DND-41 (cell line): ENCODE measurements around the gene MPV17L2.
A peak's percentile ranks its signal among the peaks of the same experiment; 100 is the strongest.

Source experiments
- ATAC-seq: fragments of 200-7000 bp; cut with Tn5 transposase; 3 replicates; pipeline ENCODE4 v1.9.1; 2021; ENCODE audit warnings: low read depth; ENCODE audit not compliant: insufficient read depth
- DNase-seq: peaks from one replicate; pipeline ENCODE4 v3.0.0-alpha.2; 2020
- H2AFZ ChIP-seq: 2 replicates; pipeline ENCODE4 v1.6.0; 2012; ENCODE audit warnings: low read depth, low read length
- H3K27ac ChIP-seq: 2 replicates; pipeline ENCODE4 v1.5.1; 2012; ENCODE audit warnings: low read length, inconsistent platforms
- H3K27me3 ChIP-seq: fragments of 200-600 bp; sonication (generic); 2 replicates; pipeline ENCODE4 v1.6.0; 2012; ENCODE audit warnings: low read length, mild to moderate bottlenecking, inconsistent platforms; ENCODE audit not compliant: insufficient read depth, poor library complexity
- H3K36me3 ChIP-seq: 2 replicates; pipeline ENCODE4 v1.5.1; 2012; ENCODE audit warnings: low read length, inconsistent platforms; ENCODE audit not compliant: insufficient read depth
- H3K4me1 ChIP-seq: 2 replicates; pipeline ENCODE4 v1.5.1; 2012; ENCODE audit warnings: mild to moderate bottlenecking, low read length; ENCODE audit not compliant: insufficient read depth
- H3K4me2 ChIP-seq: 2 replicates; pipeline ENCODE4 v1.6.0; 2012; ENCODE audit warnings: mild to moderate bottlenecking, moderate library complexity, low read length, inconsistent platforms; ENCODE audit not compliant: insufficient read depth
- H3K4me3 ChIP-seq, 2 experiments: fragments of 200-600 bp in 1 of 2; shearing (Covaris generic) in 1 of 2; 2 replicates each; pipeline ENCODE4 v1.5.1; 2012 to 2016; ENCODE audit warnings: inconsistent platforms in 2 of 2, low read length in 2 of 2, mild to moderate bottlenecking in 2 of 2, low read depth in 1 of 2, moderate library complexity in 1 of 2
- H3K79me2 ChIP-seq: 2 replicates; pipeline ENCODE4 v1.6.0; 2012; ENCODE audit warnings: low read length, inconsistent platforms; ENCODE audit not compliant: insufficient read depth
- H3K9ac ChIP-seq: 2 replicates; pipeline ENCODE4 v1.6.0; 2012; ENCODE audit warnings: low read depth, mild to moderate bottlenecking, inconsistent platforms, low read length, moderate library complexity
- H3K9me3 ChIP-seq: 2 replicates; pipeline ENCODE4 v1.5.1; 2012; ENCODE audit warnings: low read length, moderate library complexity, mild to moderate bottlenecking, inconsistent platforms; ENCODE audit not compliant: insufficient read depth, severe bottlenecking
- H4K20me1 ChIP-seq: 2 replicates; pipeline ENCODE4 v1.6.0; 2012; ENCODE audit warnings: low read length; ENCODE audit not compliant: insufficient read depth
- CTCF ChIP-seq: IDR thresholded peaks from 2 replicates; pipeline ENCODE4 v1.5.1; 2012; ENCODE audit warnings: borderline replicate concordance, low read length, moderate library complexity, mild to moderate bottlenecking; ENCODE audit not compliant: poor library complexity, severe bottlenecking; ENCODE audit errors: extremely low read depth
- EZH2 ChIP-seq: IDR thresholded peaks from 3 replicates; pipeline ENCODE4 v1.6.1; 2012; ENCODE audit warnings: borderline replicate concordance, low read depth, mild to moderate bottlenecking, moderate library complexity, low read length, inconsistent platforms; ENCODE audit not compliant: severe bottlenecking

Gene MPV17L2

GRCh38 chr19:18234194-18234593 is 41.2 kb downstream of the MPV17L2 start:
- no peak for ATAC-seq
- Histone ChIP-seq H3K4me2 (no peak overlapping the region), H2AFZ (no peak overlapping the region), H3K4me1 (no peaks in the 10 kb centered on the region), H3K4me3 (no peak overlapping the region), H3K79me2 (no peaks in the 10 kb centered on the region), H3K27ac (no peak overlapping the region), H3K27me3 (no peaks in the 10 kb centered on the region), H3K9ac (no peak overlapping the region), H3K36me3 (no peaks in the 10 kb centered on the region), H4K20me1 (peaks cover 12% of the 10 kb centered on the region; the same call in 1 of the 2 replicates), H3K9me3 (no peaks in the 10 kb centered on the region)
- no peak for DNase-seq
- TF ChIP-seq CTCF (no peak), EZH2 (no peak)

- Histone ChIP-seq H3K27ac (no peak overlapping the region), H2AFZ (no peak overlapping the region), H3K4me2 (no peak overlapping the region), H3K9ac (no peak overlapping the region), H3K9me3 (no peaks in the 10 kb centered on the region), H3K4me1 (no peaks in the 10 kb centered on the region), H3K79me2 (no peaks in the 10 kb centered on the region), H3K27me3 (no peaks in the 10 kb centered on the region), H3K36me3 (no peaks in the 10 kb centered on the region), H4K20me1 (no peaks in the 10 kb centered on the region), H3K4me3 (no peak overlapping the region)
- TF ChIP-seq CTCF (no peak), EZH2 (no peak)
- peak; percentile 57; the same call in 1 of the 3 replicates for ATAC-seq
- DNase-seq, result peak; percentile 43
Observed at GRCh38 chr19:18239303-18239702, 46.3 kb downstream of the MPV17L2 start.

GRCh38 chr19:18245297-18245696 is 52.3 kb downstream of the MPV17L2 start:
- no peak for TF ChIP-seq EZH2
- no peak for TF ChIP-seq CTCF
- H3K4me2 ChIP-seq, result no peak overlapping the region
- H3K27me3 ChIP-seq, result no peaks in the 10 kb centered on the region
- ATAC-seq (no peak), DNase-seq (no peak)
- no peaks in the 10 kb centered on the region for H3K9me3 ChIP-seq
- H2AFZ ChIP-seq, result no peak overlapping the region
- no peaks in the 10 kb centered on the region for H4K20me1 ChIP-seq
- no peaks in the 10 kb centered on the region for H3K79me2 ChIP-seq
- no peaks in the 10 kb centered on the region for H3K4me1 ChIP-seq
- no peak overlapping the region for H3K4me3 ChIP-seq
- no peaks in the 10 kb centered on the region for H3K36me3 ChIP-seq
- no peak overlapping the region for H3K9ac ChIP-seq
- H3K27ac ChIP-seq, result no peak overlapping the region
